HepG2 (cell line): ENCODE results near the gene ERP27.

Experiments used
- BRCA1 ChIP-seq: sonication (generic); formaldehyde crosslinking; IDR thresholded peaks from 2 replicates; pipeline ENCODE4 v1.4.0; 2020; ENCODE audit warnings: missing genetic modification reagents
- CTCF ChIP-seq: sonication (generic); formaldehyde crosslinking; IDR thresholded peaks from 2 replicates; pipeline ENCODE4 v1.5.0; 2020; ENCODE audit warnings: mild to moderate bottlenecking, missing genetic modification reagents, moderate library complexity
- HOXA7 ChIP-seq: sonication (generic); formaldehyde crosslinking; IDR thresholded peaks from 2 replicates; pipeline ENCODE4 v1.8.1; 2022; ENCODE audit warnings: mild to moderate bottlenecking, missing genetic modification reagents, moderate library complexity
- LRRFIP1 ChIP-seq: sonication (generic); formaldehyde crosslinking; conservative IDR thresholded peaks from 2 replicates; pipeline ENCODE4 v1.4.0; 2020; ENCODE audit warnings: missing genetic modification reagents
- PTBP1 ChIP-seq: fragments of 200-400 bp; formaldehyde crosslinking; IDR thresholded peaks from 2 replicates; pipeline ENCODE4 v1.6.1; 2018; ENCODE audit warnings: low read length, low read depth; ENCODE audit not compliant: poor library complexity, severe bottlenecking
- TAF1 ChIP-seq: sonication (generic); formaldehyde crosslinking; IDR thresholded peaks from 2 replicates; pipeline ENCODE4 v1.4.0; 2020; ENCODE audit warnings: missing genetic modification reagents
- YY1 ChIP-seq: IDR thresholded peaks from 2 replicates; pipeline ENCODE4 v1.6.1; 2011; ENCODE audit warnings: low read length, low read depth, moderate library complexity, mild to moderate bottlenecking; ENCODE audit not compliant: insufficient read depth, insufficient replicate concordance
- ZFP37 ChIP-seq: sonication (generic); formaldehyde crosslinking; IDR thresholded peaks from 2 replicates; pipeline ENCODE4 v1.4.0; 2020; ENCODE audit warnings: missing genetic modification reagents, borderline replicate concordance
- ZNF333 ChIP-seq: sonication (generic); formaldehyde crosslinking; IDR thresholded peaks from 2 replicates; pipeline ENCODE4 v1.4.0; 2020; ENCODE audit warnings: mild to moderate bottlenecking, missing genetic modification reagents, borderline replicate concordance
- TF ChIP-seq, protein P1 (sequence below): IDR thresholded peaks from 2 replicates; pipeline ENCODE4 v1.4.0; 2020; ENCODE audit warnings: mild to moderate bottlenecking, missing genetic modification reagents

DNA sequence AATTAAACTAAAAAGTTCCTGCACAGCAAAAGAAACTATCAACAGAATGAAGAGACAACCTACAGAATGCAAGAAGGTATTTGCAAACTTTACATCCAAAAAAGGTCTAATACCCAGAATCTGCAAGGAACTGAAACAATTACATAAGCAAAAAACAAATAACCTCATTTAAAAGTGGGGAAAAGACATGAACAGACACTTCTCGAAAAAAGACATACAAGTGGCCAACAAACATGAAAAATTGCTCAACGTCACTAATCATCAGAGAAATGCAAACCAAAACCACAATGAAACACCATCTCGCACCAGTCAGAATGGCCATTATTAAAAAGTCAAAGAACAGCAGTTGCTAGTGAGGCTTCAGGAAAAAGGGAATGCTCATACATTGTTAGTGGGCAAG is 49.7 kb upstream of the ERP27 start:
- TF ChIP-seq ZNF333 (CRISPR knock-in tag) (no peak), BRCA1 (no peak), PTBP1 (no peak), TAF1 (CRISPR knock-in tag) (no peak), YY1 (no peak), ZFP37 (CRISPR knock-in tag) (no peak), CTCF (CRISPR knock-in tag) (no peak), LRRFIP1 (CRISPR knock-in tag) (no peak), HOXA7 (no peak)
- TF ChIP-seq, protein P1, sequence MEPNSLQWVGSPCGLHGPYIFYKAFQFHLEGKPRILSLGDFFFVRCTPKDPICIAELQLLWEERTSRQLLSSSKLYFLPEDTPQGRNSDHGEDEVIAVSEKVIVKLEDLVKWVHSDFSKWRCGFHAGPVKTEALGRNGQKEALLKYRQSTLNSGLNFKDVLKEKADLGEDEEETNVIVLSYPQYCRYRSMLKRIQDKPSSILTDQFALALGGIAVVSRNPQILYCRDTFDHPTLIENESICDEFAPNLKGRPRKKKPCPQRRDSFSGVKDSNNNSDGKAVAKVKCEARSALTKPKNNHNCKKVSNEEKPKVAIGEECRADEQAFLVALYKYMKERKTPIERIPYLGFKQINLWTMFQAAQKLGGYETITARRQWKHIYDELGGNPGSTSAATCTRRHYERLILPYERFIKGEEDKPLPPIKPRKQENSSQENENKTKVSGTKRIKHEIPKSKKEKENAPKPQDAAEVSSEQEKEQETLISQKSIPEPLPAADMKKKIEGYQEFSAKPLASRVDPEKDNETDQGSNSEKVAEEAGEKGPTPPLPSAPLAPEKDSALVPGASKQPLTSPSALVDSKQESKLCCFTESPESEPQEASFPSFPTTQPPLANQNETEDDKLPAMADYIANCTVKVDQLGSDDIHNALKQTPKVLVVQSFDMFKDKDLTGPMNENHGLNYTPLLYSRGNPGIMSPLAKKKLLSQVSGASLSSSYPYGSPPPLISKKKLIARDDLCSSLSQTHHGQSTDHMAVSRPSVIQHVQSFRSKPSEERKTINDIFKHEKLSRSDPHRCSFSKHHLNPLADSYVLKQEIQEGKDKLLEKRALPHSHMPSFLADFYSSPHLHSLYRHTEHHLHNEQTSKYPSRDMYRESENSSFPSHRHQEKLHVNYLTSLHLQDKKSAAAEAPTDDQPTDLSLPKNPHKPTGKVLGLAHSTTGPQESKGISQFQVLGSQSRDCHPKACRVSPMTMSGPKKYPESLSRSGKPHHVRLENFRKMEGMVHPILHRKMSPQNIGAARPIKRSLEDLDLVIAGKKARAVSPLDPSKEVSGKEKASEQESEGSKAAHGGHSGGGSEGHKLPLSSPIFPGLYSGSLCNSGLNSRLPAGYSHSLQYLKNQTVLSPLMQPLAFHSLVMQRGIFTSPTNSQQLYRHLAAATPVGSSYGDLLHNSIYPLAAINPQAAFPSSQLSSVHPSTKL (CRISPR knock-in tag), result no peak
